Hepatocyte (in vitro differentiated cells): Measurements from ENCODE around the gene ZFAND4.

Source experiments
- EZH2 ChIP-seq: fragments of 200-600 bp; sonication (generic); IDR thresholded peaks from 2 replicates; pipeline ENCODE4 v1.6.1; 2016; ENCODE audit warnings: antibody characterized with exemption, mild to moderate bottlenecking, borderline replicate concordance
- TF ChIP-seq, protein P1 (sequence below): fragments of 200-600 bp; sonication (generic); IDR thresholded peaks from 2 replicates; pipeline ENCODE4 v1.5.1; 2016; ENCODE audit warnings: antibody characterized with exemption, mild to moderate bottlenecking; ENCODE audit not compliant: poor library complexity

DNA sequence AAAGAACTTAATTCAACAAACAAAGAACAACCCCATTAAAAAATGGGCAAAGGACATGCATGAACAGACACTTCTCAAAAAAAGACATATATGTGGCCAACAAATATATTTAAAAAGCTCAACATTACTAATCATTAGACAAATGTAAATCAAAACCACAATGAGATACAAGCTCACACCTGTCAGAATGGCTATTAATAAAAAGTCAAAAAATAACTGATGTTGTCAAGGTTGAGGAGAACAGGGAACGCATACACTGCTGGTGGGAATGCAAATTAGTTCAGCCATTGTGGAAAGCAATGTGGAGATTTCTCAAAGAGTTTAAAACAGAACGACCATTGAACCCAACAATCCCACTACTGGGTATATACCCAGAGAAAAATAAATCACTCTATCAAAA, 19.1 kb downstream of the ZFAND4 start:
- no peak for TF ChIP-seq EZH2
- TF ChIP-seq, protein P1, sequence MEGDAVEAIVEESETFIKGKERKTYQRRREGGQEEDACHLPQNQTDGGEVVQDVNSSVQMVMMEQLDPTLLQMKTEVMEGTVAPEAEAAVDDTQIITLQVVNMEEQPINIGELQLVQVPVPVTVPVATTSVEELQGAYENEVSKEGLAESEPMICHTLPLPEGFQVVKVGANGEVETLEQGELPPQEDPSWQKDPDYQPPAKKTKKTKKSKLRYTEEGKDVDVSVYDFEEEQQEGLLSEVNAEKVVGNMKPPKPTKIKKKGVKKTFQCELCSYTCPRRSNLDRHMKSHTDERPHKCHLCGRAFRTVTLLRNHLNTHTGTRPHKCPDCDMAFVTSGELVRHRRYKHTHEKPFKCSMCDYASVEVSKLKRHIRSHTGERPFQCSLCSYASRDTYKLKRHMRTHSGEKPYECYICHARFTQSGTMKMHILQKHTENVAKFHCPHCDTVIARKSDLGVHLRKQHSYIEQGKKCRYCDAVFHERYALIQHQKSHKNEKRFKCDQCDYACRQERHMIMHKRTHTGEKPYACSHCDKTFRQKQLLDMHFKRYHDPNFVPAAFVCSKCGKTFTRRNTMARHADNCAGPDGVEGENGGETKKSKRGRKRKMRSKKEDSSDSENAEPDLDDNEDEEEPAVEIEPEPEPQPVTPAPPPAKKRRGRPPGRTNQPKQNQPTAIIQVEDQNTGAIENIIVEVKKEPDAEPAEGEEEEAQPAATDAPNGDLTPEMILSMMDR: no peak
